Measurements from ENCODE around the gene ACOXL. TPM values are rescaled to one million over a fixed set of nuclear protein-coding genes. Genes with fewer than 3 reads are reported as not detected.

ACOXL gene
- total RNA-seq, 4 donors from 2014 or later = 0.64 TPM; not detected in 3

DNA sequence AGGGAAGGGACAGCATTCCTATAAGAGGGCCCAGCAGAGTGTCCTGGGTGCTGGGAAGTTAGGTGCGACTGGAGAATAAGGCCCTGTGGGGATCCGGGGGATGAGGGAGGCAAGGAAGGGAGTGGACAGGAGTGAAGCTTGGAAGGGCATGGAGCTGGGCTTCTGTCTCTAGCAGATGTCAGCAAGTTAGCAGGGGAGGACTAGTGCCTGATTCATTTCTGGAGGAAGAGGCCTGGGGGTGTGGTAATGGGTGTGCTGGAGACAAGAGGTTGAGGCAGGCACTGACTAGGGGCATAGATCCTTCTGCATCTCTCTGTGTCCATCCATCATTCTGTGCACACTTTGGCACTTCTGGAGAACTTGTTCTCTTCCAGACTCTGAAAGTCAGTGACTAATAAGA is 134.7 kb downstream of the ACOXL start:
- 84% methylated on average over 2 of the region's 2 CpGs for WGBS

DNA sequence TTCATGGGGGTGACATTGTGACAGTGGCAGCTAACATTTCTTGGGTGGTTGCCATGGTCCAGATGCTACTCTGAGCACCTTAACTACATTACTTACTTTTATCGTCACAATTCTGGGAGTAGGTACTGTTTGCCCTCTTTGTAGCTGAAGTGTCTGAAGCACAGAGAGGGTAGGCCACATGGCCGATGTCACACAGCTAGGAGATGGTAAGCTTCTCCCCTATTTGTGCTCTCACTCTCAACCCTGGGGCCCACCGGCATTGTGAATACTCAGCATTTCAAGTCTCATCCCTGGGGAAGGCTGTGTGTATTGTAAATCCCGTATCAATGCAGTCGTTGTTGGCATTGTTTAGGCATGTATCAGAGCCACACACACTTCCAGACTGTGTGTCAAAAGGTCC is 136.6 kb downstream of the ACOXL start:
- no peak for TF ChIP-seq POLR2AphosphoS5 (IDR thresholded peaks at IDR 0.05)
- H3K4me1 ChIP-seq = no peaks in the 10 kb centered on the region
- 78% methylated on average over 5 of the region's 5 CpGs for WGBS
- no peaks in the 10 kb centered on the region for H3K9me3 ChIP-seq
- no peak for DNase-seq (ENCODE audit: low spot score in 2 of 2)
- no peak overlapping the region for H3K27ac ChIP-seq
- no peak overlapping the region for H3K4me3 ChIP-seq
- peaks cover 20% of the 10 kb centered on the region for H3K27me3 ChIP-seq
- no peaks in the 10 kb centered on the region for H3K36me3 ChIP-seq

More for the DNA sequence above, 134.7 kb downstream of the ACOXL start:
- DNase-seq (ENCODE audit: low spot score in 2 of 2) = no peak
- TF ChIP-seq POLR2AphosphoS5 (IDR thresholded peaks at IDR 0.05) (no peak), EP300 (IDR thresholded peaks at IDR 0.05) (no peak), POLR2A (IDR thresholded peaks at IDR 0.05) (no peak)
- TF ChIP-seq, protein P1, sequence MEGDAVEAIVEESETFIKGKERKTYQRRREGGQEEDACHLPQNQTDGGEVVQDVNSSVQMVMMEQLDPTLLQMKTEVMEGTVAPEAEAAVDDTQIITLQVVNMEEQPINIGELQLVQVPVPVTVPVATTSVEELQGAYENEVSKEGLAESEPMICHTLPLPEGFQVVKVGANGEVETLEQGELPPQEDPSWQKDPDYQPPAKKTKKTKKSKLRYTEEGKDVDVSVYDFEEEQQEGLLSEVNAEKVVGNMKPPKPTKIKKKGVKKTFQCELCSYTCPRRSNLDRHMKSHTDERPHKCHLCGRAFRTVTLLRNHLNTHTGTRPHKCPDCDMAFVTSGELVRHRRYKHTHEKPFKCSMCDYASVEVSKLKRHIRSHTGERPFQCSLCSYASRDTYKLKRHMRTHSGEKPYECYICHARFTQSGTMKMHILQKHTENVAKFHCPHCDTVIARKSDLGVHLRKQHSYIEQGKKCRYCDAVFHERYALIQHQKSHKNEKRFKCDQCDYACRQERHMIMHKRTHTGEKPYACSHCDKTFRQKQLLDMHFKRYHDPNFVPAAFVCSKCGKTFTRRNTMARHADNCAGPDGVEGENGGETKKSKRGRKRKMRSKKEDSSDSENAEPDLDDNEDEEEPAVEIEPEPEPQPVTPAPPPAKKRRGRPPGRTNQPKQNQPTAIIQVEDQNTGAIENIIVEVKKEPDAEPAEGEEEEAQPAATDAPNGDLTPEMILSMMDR (IDR thresholded peaks at IDR 0.05) = no peak
- H3K36me3 ChIP-seq = no peaks in the 10 kb centered on the region
- H3K27me3 ChIP-seq = peaks cover 30% of the 10 kb centered on the region
- no peak overlapping the region for H3K4me3 ChIP-seq
- H3K27ac ChIP-seq = no peak overlapping the region
- no peaks in the 10 kb centered on the region for H3K4me1 ChIP-seq
- no peaks in the 10 kb centered on the region for H3K9me3 ChIP-seq

DNA sequence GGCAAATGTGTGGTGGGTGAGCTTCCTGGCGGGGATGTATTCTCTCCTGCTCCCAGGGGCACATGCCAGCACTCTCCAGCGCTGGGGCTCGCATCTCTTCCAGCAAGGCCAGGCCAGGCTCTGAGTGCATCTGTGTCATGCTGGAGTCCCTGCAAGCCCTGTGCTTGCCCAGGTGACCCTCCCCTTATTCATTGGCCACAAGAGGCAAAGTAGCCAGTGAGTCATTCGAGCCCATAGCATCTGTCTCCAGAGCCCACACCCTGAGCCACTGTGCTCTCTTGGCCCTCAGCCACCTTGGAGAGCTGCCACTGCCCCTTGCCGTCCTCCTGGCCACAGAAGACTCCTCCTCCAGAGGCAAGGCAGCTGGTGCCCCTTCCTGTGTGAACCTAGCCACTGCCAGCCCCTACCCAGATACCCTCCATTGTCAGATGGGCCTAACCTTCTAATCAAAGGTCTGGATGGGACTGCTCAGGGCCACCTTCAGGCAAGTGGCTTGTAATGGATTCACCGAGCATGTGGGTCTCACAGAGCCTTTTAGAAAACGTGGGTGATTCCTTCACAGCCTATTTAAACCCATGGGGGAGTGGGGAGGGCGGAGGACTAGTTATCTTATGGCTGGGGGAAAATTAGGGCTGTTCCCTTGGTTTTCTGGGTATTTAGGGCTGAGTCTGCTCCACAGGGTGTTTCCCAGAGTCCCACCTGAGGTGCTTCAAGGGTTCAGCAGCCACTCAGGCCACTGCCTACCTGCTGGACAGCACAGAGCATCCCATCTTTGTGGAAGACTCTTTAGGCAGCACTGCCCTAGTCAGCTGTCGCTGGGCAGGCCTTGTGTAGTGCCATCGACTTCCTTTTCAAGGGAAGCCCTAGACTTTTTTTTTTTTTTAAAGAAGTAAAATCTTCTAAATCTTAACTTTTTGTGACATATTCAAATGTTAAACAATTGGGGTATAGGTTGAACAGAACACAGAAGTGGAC is 137.4 kb downstream of the ACOXL start:
- H3K9me3 ChIP-seq = no peaks in the 10 kb centered on the region
- 80% methylated on average over 7 of the region's 10 CpGs for WGBS
- TF ChIP-seq POLR2AphosphoS5 (IDR thresholded peaks at IDR 0.05) = no peak
- TF ChIP-seq, protein P1 (IDR thresholded peaks at IDR 0.05) = no peak
- H3K4me1 ChIP-seq = no peaks in the 10 kb centered on the region
- no peak overlapping the region for H3K4me3 ChIP-seq
- peaks cover 18% of the 10 kb centered on the region for H3K27me3 ChIP-seq
- no peak overlapping the region for H3K27ac ChIP-seq
- no peaks in the 10 kb centered on the region for H3K36me3 ChIP-seq
- no peak for DNase-seq (ENCODE audit: low spot score in 2 of 2)

DNA sequence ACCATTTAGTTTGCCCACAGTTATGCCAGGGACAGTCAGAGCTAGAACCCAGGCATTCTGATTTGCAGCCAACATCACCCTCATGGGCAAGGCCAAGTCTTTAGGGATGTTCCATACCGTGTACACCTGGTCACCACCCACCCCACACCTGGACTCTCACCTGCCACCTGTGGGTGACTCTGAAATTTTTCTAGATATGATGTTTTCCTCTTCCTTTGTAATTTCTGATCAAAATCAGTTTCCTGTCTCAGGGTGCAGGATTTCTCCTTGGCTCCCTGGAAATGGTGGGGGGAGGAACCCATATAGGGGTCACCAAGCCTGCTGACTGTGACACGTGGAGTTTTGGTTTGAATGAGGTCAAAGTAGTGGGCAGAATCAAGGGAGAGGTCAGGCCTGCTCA is 138.2 kb downstream of the ACOXL start:
- no peaks in the 10 kb centered on the region for H3K36me3 ChIP-seq
- TF ChIP-seq EP300 (IDR thresholded peaks at IDR 0.05) (no peak), POLR2AphosphoS5 (IDR thresholded peaks at IDR 0.05) (no peak), POLR2A (IDR thresholded peaks at IDR 0.05) (no peak)
- TF ChIP-seq, protein P1 (IDR thresholded peaks at IDR 0.05) = no peak
- 56% methylated on average over 2 of the region's 2 CpGs for WGBS
- no peak overlapping the region for H3K4me3 ChIP-seq
- no peak for DNase-seq (ENCODE audit: low spot score in 2 of 2)
- no peak overlapping the region for H3K27ac ChIP-seq
- H3K4me1 ChIP-seq = no peaks in the 10 kb centered on the region
- H3K9me3 ChIP-seq = no peaks in the 10 kb centered on the region
- H3K27me3 ChIP-seq = peaks cover 16% of the 10 kb centered on the region

DNA sequence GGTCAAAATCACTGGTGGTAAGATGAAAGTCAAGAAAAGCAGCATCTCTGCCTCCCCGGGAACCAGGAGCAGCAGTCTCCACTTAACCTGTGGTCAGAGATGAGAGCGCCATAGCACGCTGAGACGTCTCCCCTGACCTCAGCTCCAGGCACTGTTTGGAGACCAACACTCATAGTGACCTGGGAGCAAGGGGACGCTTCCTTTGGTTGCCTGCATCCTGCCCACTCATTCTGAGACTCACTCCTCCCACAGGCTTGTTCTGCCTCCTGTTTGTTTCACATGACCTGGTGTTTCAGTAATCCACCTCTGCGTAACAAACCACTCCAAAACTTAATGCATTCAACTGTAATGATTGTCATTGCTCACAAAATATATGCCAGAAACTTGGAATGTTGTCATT is 139.3 kb downstream of the ACOXL start:
- DNase-seq (ENCODE audit: low spot score in 2 of 2) = no peak
- Histone ChIP-seq H3K9me3 (no peaks in the 10 kb centered on the region), H3K4me1 (no peaks in the 10 kb centered on the region), H3K27ac (no peak overlapping the region), H3K27me3 (peaks cover 13% of the 10 kb centered on the region), H3K36me3 (no peaks in the 10 kb centered on the region), H3K4me3 (no peak overlapping the region)
- 82% methylated on average over 6 of the region's 6 CpGs for WGBS
- TF ChIP-seq POLR2A (IDR thresholded peaks at IDR 0.05) (no peak), POLR2AphosphoS5 (IDR thresholded peaks at IDR 0.05) (no peak)
- TF ChIP-seq, protein P1 (IDR thresholded peaks at IDR 0.05) = no peak
